Kidney (tissue), 22 donors: ENCODE measurements around the gene ARF6. TPM values are rescaled to one million over a fixed set of nuclear protein-coding genes. Genes with fewer than 3 reads are reported as not detected.

Experiments
- DNase-seq, 5 donors: peaks; one replicate each; pipeline ENCODE4 v3.0.0-alpha.2; 2013 to 2020
- FAIRE-seq: peaks from 2 replicates; lab custom pipeline; 2012; peaks lifted over from hg19 to GRCh38; lab: Jason Lieb, UNC
- H3K27ac ChIP-seq, 2 donors: one replicate each; pipeline ENCODE4 v1.7.0; 2013; ENCODE audit warnings: low read depth in 2 of 2, low read length in 2 of 2, inconsistent platforms in 1 of 2
- H3K27me3 ChIP-seq: one replicate; pipeline ENCODE4 v1.7.1; 2013; ENCODE audit warnings: low read length, inconsistent platforms; ENCODE audit not compliant: control insufficient read depth, insufficient read depth
- H3K36me3 ChIP-seq, 3 donors: one replicate each; pipeline versions ENCODE4 v1.7.0 to v1.7.1; 2013; ENCODE audit warnings: low read length in 3 of 3, control low read depth in 1 of 3, inconsistent platforms in 1 of 3; ENCODE audit not compliant: insufficient read depth in 3 of 3, control insufficient read depth in 2 of 3
- H3K4me1 ChIP-seq, 3 donors: one replicate each; pipeline versions ENCODE4 v1.7.0 to v1.7.1; 2013; ENCODE audit warnings: low read length in 3 of 3, inconsistent platforms in 1 of 3, low read depth in 1 of 3; ENCODE audit not compliant: control insufficient read depth in 2 of 3, insufficient read depth in 2 of 3
- H3K4me3 ChIP-seq, 3 donors: one replicate each; pipeline versions ENCODE4 v1.7.0 to v1.8.1; 2013; ENCODE audit warnings: low read length in 3 of 3, control low read depth in 1 of 3, inconsistent platforms in 1 of 3
- H3K9ac ChIP-seq, 3 donors: one replicate each; pipeline versions ENCODE4 v1.7.0 to v1.7.1; 2013; ENCODE audit warnings: low read length in 3 of 3, control low read depth in 1 of 3, inconsistent platforms in 1 of 3
- H3K9me3 ChIP-seq, 3 donors: one replicate each; pipeline versions ENCODE4 v1.7.0 to v1.7.1; 2013; ENCODE audit warnings: low read length in 3 of 3, control low read depth in 1 of 3, inconsistent platforms in 1 of 3; ENCODE audit not compliant: control insufficient read depth in 2 of 3, insufficient read depth in 1 of 3
- intact Hi-C: fragments of 100-400 bp; cut with DNase I; formaldehyde crosslinking; loops from one replicate; pipeline ENCODE4 v1.11.1; 2022
- long read RNA-seq, 10 donors: library from polyadenylated mRNA in 1 of 10; unstranded in 1 of 10; transcript quantifications; one replicate each; pipeline ENCODE4 v2.0.0 and lab custom pipeline, GENCODE V29; 2021 to 2026
- polyA plus RNA-seq: library from polyadenylated mRNA; stranded (reverse); fragments of 350-450 nt; fragmentation: Illumina TruSeq; extraction: RNeasy Lipid Tissue Mini Kit (QIAGEN cat#74804); gene quantifications from one replicate; pipeline ENCODE4 v1.2.3, GENCODE V29; 2014; ENCODE audit warnings: low read depth, low replicate concordance; ENCODE audit not compliant: insufficient read depth
- total RNA-seq: library from RNA; stranded (reverse); fragmentation: NEBNext Ultra II Directional; extraction: Animal tissue kit (Norgen Biotek cat#: 25700); gene quantifications from one replicate; pipeline ENCODE4 v1.2.1, GENCODE V29; 2021
- TF ChIP-seq, protein P1 (sequence below): IDR thresholded peaks from 3 replicates; pipeline ENCODE4 v1.5.1; 2012; ENCODE audit warnings: mild to moderate bottlenecking, moderate library complexity, borderline replicate concordance; ENCODE audit not compliant: insufficient read depth; ENCODE audit errors: extremely low read depth
- donor health status: control.
- donor health status: control.
- donor health status: control.
- donor health status: control.
- donor health status: control.
- donor health status: DM: yes; HTN: yes; CAD: no.
- donor health status: Normal renal cell carcinoma (clear cell type).

Gene ARF6
- total RNA-seq (87.1 TPM), polyA plus RNA-seq (38.9 TPM)
- long read RNA-seq, donor 1, transcript ARF6-201 (2 exons, 3,865 nt) = major isoform, 29 of 29 reads
- long read RNA-seq, donor 1, partial matches to known transcripts = 0 of 29 reads
- long read RNA-seq, donor 1, other reads (novel, unspliced or antisense) = 0 of 29 reads
- long read RNA-seq, donor 2, transcript ARF6-201 (2 exons, 3,865 nt) = major isoform, 30 of 30 reads
- long read RNA-seq, donor 2, partial matches to known transcripts = 0 of 30 reads
- long read RNA-seq, donor 2, other reads (novel, unspliced or antisense) = 0 of 30 reads
- long read RNA-seq, donor 3, transcript ARF6-201 (2 exons, 3,865 nt) = major isoform, 25 of 25 reads
- long read RNA-seq, donor 3, partial matches to known transcripts = 0 of 25 reads
- long read RNA-seq, donor 3, other reads (novel, unspliced or antisense) = 0 of 25 reads
- long read RNA-seq, donor 4, transcript ARF6-201 (2 exons, 3,865 nt) = major isoform, 23 of 30 reads
- long read RNA-seq, donor 4, partial matches to known transcripts = 7 of 30 reads
- long read RNA-seq, donor 4, other reads (novel, unspliced or antisense) = 0 of 30 reads
- long read RNA-seq, donor 5, partial matches to known transcripts = 0 of 1 reads
- long read RNA-seq, donor 5, other reads (novel, unspliced or antisense) = 0 of 1 reads
- long read RNA-seq, donor 6, transcript ARF6-201 (2 exons, 3,865 nt) = major isoform, 13 of 13 reads
- long read RNA-seq, donor 6, partial matches to known transcripts = 0 of 13 reads
- long read RNA-seq, donor 6, other reads (novel, unspliced or antisense) = 0 of 13 reads
- long read RNA-seq, donor 7, transcript ARF6-201 (2 exons, 3,865 nt) = major isoform, 185 of 271 reads
- long read RNA-seq, donor 7, partial matches to known transcripts = 0 of 271 reads
- long read RNA-seq, donor 7, other reads (novel, unspliced or antisense) = 86 of 271 reads
- long read RNA-seq, donor 8, transcript ARF6-201 (2 exons, 3,865 nt) = major isoform, 29 of 29 reads
- long read RNA-seq, donor 8, partial matches to known transcripts = 0 of 29 reads
- long read RNA-seq, donor 8, other reads (novel, unspliced or antisense) = 0 of 29 reads
- long read RNA-seq, donor 9, transcript ARF6-201 (2 exons, 3,865 nt) = major isoform, 9 of 9 reads
- long read RNA-seq, donor 9, partial matches to known transcripts = 0 of 9 reads
- long read RNA-seq, donor 9, other reads (novel, unspliced or antisense) = 0 of 9 reads
- long read RNA-seq, donor 10, transcript ARF6-201 (2 exons, 3,865 nt) = major isoform, 26 of 26 reads
- long read RNA-seq, donor 10, partial matches to known transcripts = 0 of 26 reads
- long read RNA-seq, donor 10, other reads (novel, unspliced or antisense) = 0 of 26 reads

DNA sequence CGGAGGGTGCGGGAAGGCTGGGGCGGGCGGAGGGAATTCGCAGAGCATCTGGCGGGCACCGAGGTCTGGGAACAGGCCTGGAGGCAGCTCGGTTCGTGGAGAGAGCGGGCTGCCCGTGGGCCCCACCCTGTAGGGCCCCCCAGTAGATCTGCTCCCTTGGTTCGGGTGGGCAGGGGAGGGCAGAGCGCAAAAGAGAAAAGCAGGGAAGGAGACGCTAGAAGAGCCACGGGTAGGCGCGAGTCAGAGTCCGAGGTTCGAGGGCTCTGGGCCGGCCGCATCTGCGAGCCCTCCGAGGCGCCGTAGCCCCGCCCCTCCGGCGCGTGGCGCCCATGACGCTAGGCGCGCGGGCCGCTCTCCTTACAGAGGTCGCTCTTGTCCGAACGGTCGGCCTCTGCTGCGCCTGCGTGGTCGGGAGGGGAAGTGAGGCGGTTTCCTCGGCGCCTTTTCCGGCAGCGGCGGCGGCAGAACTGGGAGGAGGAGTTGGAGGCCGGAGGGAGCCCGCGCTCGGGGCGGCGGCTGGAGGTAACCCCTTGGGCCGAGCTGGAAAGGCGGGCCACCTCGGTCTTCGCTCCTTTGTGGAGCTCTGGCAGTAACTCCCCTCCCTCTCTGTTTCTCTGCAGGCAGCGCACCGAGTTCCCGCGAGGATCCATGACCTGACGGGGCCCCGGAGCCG lies at the start of gene ARF6:
ARF6 (plus strand) TSS at position 447 of the 673 bp plus-strand sequence. CDS start 655 bp downstream, outside the sequence.
- intact Hi-C loops = no loop called here
- peak; percentile 98 to 100 (median 99) for DNase-seq
- Histone ChIP-seq H3K36me3 (peaks cover 0 to 18% (median 3%) of the 10 kb centered on the region in 3 donors), H3K9ac (peak within 1 kb of the TSS; percentile 84 to 99 (median 96)), H3K4me1 (peaks cover 3 to 12% (median 6%) of the 10 kb centered on the region in 3 donors), H3K9me3 (no peaks in the 10 kb centered on the region), H3K27ac (peak within 1 kb of the TSS; percentile 100), H3K27me3 (no peaks in the 10 kb centered on the region), H3K4me3 (peak within 1 kb of the TSS; percentile 81 to 95 (median 87))
- TF ChIP-seq, protein P1, sequence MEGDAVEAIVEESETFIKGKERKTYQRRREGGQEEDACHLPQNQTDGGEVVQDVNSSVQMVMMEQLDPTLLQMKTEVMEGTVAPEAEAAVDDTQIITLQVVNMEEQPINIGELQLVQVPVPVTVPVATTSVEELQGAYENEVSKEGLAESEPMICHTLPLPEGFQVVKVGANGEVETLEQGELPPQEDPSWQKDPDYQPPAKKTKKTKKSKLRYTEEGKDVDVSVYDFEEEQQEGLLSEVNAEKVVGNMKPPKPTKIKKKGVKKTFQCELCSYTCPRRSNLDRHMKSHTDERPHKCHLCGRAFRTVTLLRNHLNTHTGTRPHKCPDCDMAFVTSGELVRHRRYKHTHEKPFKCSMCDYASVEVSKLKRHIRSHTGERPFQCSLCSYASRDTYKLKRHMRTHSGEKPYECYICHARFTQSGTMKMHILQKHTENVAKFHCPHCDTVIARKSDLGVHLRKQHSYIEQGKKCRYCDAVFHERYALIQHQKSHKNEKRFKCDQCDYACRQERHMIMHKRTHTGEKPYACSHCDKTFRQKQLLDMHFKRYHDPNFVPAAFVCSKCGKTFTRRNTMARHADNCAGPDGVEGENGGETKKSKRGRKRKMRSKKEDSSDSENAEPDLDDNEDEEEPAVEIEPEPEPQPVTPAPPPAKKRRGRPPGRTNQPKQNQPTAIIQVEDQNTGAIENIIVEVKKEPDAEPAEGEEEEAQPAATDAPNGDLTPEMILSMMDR = no peak
- no peak for FAIRE-seq

DNA sequence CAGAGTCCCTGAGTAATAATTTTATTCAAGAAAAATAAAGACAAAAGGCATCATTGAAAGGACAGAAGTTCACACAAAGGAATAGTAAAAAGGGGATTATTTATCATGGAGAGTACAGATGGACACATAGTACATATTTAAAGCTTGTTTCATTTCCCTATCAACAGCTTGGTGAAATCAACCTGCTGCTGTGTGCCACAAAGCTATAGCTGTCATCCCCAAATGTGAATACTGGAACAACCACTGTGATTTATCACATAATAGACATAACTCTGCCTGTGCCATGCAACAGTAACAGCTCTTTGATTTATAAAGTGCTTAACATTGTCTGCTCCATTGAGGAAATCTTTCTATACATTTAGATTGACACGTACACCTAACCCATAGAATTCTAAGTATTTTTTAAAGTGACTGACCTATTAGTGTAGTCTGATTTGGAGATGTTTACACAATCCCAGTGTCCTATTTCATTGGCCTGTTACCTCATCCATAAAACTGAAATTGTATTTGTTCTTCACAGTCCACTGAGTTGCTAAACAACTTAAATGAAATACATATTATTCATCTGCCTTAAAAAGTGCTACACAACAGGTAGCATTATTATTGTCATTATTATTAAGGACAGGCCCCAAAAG lies 43.6 kb upstream of the ARF6 start:
- peaks cover 4 to 24% (median 6%) of the 10 kb centered on the region in 3 donors for H3K36me3 ChIP-seq
- no peak overlapping the region for H3K9ac ChIP-seq
- intact Hi-C loops = no loop called here
- TF ChIP-seq, protein P1 = no peak
- H3K27me3 ChIP-seq = no peaks in the 10 kb centered on the region
- H3K9me3 ChIP-seq = no peaks in the 10 kb centered on the region
- H3K4me1 ChIP-seq = peaks cover 0 to 9% (median 0%) of the 10 kb centered on the region in 3 donors
- no peak overlapping the region for H3K4me3 ChIP-seq
- no peak overlapping the region for H3K27ac ChIP-seq
- FAIRE-seq = no peak
- DNase-seq = no peak
